ENCODE results near the gene GSK3A. TPM values are rescaled to one million over a fixed set of nuclear protein-coding genes. Genes with fewer than 3 reads are reported as not detected.
A peak's percentile ranks its signal among the peaks of the same experiment; 100 is the strongest.

GSK3A gene
- total and polyA plus RNA-seq, 9 of the 15 experiments (the other 6 are each of a cell fraction or from before 2014, with no cell fraction given), result 0.62 to 90.7 (median 33.3) TPM

DNA sequence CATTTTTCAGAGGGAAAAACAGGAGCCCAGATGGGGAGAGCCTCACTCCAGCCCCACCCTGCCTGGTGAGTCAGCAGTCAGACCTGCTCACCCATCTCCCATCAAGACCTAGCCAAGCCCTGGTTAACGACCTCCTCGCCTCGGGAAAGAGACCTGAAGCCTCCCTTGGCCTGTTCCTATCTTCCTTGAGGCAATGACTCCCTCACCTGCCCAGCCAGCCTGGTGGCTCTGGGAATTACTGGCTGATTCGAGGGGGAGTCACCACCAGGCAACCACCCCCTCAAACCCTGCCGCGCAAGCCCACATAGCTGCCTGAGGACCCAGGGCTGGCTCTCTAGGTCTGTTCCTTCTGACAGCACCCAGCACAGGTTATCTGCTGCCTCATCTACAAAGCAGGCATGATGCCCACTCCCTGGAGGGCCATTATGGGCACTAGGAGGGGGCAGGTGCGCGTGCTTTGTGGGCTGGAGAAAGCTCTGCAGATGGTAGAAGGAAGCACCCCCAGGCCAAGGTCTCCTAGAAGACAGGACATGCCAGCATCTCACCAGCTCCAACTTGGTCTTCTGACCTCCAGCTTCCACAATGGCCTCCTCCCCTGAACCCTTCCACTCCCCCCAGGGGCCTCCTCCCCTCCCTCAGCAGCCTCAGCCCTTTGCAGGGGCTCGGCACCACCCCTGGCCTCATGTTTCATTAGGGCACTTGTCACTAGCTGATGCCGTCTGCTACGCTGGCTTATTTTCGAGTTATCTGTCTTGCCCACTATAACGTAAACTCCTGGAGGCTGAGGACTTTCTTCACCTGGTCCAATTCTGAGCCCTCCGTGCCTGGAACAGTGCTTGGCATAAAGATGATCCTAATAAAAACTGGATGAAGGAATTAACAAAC is 35.3 kb downstream of the GSK3A start (continued):
- TF ChIP-seq, protein P1, sequence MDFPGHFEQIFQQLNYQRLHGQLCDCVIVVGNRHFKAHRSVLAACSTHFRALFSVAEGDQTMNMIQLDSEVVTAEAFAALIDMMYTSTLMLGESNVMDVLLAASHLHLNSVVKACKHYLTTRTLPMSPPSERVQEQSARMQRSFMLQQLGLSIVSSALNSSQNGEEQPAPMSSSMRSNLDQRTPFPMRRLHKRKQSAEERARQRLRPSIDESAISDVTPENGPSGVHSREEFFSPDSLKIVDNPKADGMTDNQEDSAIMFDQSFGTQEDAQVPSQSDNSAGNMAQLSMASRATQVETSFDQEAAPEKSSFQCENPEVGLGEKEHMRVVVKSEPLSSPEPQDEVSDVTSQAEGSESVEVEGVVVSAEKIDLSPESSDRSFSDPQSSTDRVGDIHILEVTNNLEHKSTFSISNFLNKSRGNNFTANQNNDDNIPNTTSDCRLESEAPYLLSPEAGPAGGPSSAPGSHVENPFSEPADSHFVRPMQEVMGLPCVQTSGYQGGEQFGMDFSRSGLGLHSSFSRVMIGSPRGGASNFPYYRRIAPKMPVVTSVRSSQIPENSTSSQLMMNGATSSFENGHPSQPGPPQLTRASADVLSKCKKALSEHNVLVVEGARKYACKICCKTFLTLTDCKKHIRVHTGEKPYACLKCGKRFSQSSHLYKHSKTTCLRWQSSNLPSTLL (IDR thresholded peaks at IDR 0.05), result no peak
- no peak for TF ChIP-seq PTRF (tag; IDR thresholded peaks at IDR 0.05)
- no peak; the same call in 1 of the 2 replicates for TF ChIP-seq ZNF584 (CRISPR knock-in tag; IDR thresholded peaks at IDR 0.05; ENCODE audit: low read depth)
- no peak for TF ChIP-seq CCAR2 (IDR thresholded peaks at IDR 0.05; ENCODE audit: low read depth, low read length)
- TF ChIP-seq, protein P2, sequence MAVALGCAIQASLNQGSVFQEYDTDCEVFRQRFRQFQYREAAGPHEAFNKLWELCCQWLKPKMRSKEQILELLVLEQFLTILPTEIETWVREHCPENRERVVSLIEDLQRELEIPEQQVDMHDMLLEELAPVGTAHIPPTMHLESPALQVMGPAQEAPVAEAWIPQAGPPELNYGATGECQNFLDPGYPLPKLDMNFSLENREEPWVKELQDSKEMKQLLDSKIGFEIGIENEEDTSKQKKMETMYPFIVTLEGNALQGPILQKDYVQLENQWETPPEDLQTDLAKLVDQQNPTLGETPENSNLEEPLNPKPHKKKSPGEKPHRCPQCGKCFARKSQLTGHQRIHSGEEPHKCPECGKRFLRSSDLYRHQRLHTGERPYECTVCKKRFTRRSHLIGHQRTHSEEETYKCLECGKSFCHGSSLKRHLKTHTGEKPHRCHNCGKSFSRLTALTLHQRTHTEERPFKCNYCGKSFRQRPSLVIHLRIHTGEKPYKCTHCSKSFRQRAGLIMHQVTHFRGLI (CRISPR knock-in tag; IDR thresholded peaks at IDR 0.05), result no peak
- TF ChIP-seq TFAM (CRISPR knock-in tag; conservative IDR thresholded peaks at IDR 0.05), result no peak
- no peak for TF ChIP-seq ZNF695 (CRISPR knock-in tag; IDR thresholded peaks at IDR 0.05)
- TF ChIP-seq MYNN (IDR thresholded peaks at IDR 0.05), result no peak
- TF ChIP-seq MYNN (CRISPR knock-in tag; IDR thresholded peaks at IDR 0.05), result no peak
- no peak for TF ChIP-seq NFIC (IDR thresholded peaks at IDR 0.05)
- TF ChIP-seq MYBL2 (IDR thresholded peaks at IDR 0.05; ENCODE audit: low read depth), result no peak
- no peak for TF ChIP-seq MYBL2 (CRISPR knock-in tag; IDR thresholded peaks at IDR 0.05; ENCODE audit: borderline replicate concordance)
- peak; percentile 48; the same call in 1 of the 2 replicates for TF ChIP-seq DMBX1 (CRISPR knock-in tag; IDR thresholded peaks at IDR 0.05; ENCODE audit: borderline replicate concordance)
- no peak for TF ChIP-seq TCF3 (CRISPR knock-in tag; IDR thresholded peaks at IDR 0.05)
- no peak for TF ChIP-seq SMARCA4 (IDR thresholded peaks at IDR 0.05)
- TF ChIP-seq SMAD2 (IDR thresholded peaks at IDR 0.05; ENCODE audit: low read depth, low read length), result no peak
- peak; percentile 53 for TF ChIP-seq EGR1 (conservative IDR thresholded peaks at IDR 0.05)
- TF ChIP-seq, protein P3, sequence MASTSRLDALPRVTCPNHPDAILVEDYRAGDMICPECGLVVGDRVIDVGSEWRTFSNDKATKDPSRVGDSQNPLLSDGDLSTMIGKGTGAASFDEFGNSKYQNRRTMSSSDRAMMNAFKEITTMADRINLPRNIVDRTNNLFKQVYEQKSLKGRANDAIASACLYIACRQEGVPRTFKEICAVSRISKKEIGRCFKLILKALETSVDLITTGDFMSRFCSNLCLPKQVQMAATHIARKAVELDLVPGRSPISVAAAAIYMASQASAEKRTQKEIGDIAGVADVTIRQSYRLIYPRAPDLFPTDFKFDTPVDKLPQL (IDR thresholded peaks at IDR 0.05; ENCODE audit: extremely low read depth, insufficient read length), result no peak
- no peak for TF ChIP-seq RB1 (IDR thresholded peaks at IDR 0.05; ENCODE audit: low read depth)
- TF ChIP-seq, protein P4, sequence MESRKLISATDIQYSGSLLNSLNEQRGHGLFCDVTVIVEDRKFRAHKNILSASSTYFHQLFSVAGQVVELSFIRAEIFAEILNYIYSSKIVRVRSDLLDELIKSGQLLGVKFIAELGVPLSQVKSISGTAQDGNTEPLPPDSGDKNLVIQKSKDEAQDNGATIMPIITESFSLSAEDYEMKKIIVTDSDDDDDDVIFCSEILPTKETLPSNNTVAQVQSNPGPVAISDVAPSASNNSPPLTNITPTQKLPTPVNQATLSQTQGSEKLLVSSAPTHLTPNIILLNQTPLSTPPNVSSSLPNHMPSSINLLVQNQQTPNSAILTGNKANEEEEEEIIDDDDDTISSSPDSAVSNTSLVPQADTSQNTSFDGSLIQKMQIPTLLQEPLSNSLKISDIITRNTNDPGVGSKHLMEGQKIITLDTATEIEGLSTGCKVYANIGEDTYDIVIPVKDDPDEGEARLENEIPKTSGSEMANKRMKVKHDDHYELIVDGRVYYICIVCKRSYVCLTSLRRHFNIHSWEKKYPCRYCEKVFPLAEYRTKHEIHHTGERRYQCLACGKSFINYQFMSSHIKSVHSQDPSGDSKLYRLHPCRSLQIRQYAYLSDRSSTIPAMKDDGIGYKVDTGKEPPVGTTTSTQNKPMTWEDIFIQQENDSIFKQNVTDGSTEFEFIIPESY (CRISPR knock-in tag; IDR thresholded peaks at IDR 0.05), result no peak
- TF ChIP-seq KAT7 (CRISPR knock-in tag; IDR thresholded peaks at IDR 0.05; ENCODE audit: borderline replicate concordance), result no peak
- TF ChIP-seq FOSL1 (tag; conservative IDR thresholded peaks at IDR 0.05), result peak; percentile 73
